Osteocyte (in vitro differentiated cells): ENCODE results near the gene LSMEM2. TPM values are rescaled to one million over a fixed set of nuclear protein-coding genes. Genes with fewer than 3 reads are reported as not detected.

Experiments used
- DNase-seq: peaks from one replicate; pipeline ENCODE4 v3.0.0; 2021; ENCODE audit warnings: mixed read lengths; ENCODE audit not compliant: unreplicated experiment; ENCODE audit errors: extremely low spot score
- H3K27ac Mint-ChIP-seq: one replicate; pipeline ENCODE4 v1.8.0; 2021; ENCODE audit warnings: mild to moderate bottlenecking, mixed read lengths; ENCODE audit not compliant: unreplicated experiment
- H3K27me3 Mint-ChIP-seq: one replicate; pipeline ENCODE4 v1.8.0; 2021; ENCODE audit warnings: mixed read lengths; ENCODE audit not compliant: unreplicated experiment
- H3K36me3 Mint-ChIP-seq: one replicate; pipeline ENCODE4 v1.8.0; 2021; ENCODE audit warnings: mixed read lengths; ENCODE audit not compliant: unreplicated experiment
- H3K4me1 Mint-ChIP-seq: one replicate; pipeline ENCODE4 v1.8.0; 2021; ENCODE audit warnings: mixed read lengths; ENCODE audit not compliant: unreplicated experiment
- H3K4me3 Mint-ChIP-seq: one replicate; pipeline ENCODE4 v1.8.0; 2021; ENCODE audit warnings: mild to moderate bottlenecking, moderate library complexity, mixed read lengths; ENCODE audit not compliant: unreplicated experiment
- H3K9me3 Mint-ChIP-seq: one replicate; pipeline ENCODE4 v1.8.0; 2021; ENCODE audit warnings: mixed read lengths; ENCODE audit not compliant: unreplicated experiment
- CTCF ChIP-seq: fragments of 200-600 bp; sonication (generic); IDR thresholded peaks from 2 replicates; pipeline ENCODE4 v1.5.0; 2021; ENCODE audit warnings: antibody characterized with exemption, mild to moderate bottlenecking, moderate library complexity
- total RNA-seq: library from RNA; stranded (reverse); gene quantifications from 2 replicates; pipeline ENCODE4 v1.2.1, GENCODE V29; 2021

The LSMEM2 gene
- total RNA-seq, 1 donor from 2014 or later, result not detected

GRCh38 chr3:50336452-50337174, 57.7 kb downstream of the LSMEM2 start:
- H3K27me3 Mint-ChIP-seq, result no peaks in the 10 kb centered on the region
- H3K27ac Mint-ChIP-seq, result peak overlapping the region; percentile 96
- peaks cover 55% of the 10 kb centered on the region for H3K4me1 Mint-ChIP-seq
- no peak for DNase-seq
- peaks cover 5% of the 10 kb centered on the region for H3K36me3 Mint-ChIP-seq
- TF ChIP-seq CTCF, result no peak
- peak overlapping the region; percentile 87 for H3K4me3 Mint-ChIP-seq
- no peaks in the 10 kb centered on the region for H3K9me3 Mint-ChIP-seq

- Mint-ChIP-seq H3K4me3 (peak overlapping the region; percentile 87), H3K36me3 (peaks cover under 1% of the 10 kb centered on the region), H3K27ac (peak overlapping the region; percentile 96), H3K4me1 (peaks cover 55% of the 10 kb centered on the region), H3K9me3 (no peaks in the 10 kb centered on the region), H3K27me3 (no peaks in the 10 kb centered on the region)
- no peak for TF ChIP-seq CTCF
- peak; percentile 100 for DNase-seq
Measured at GRCh38 chr3:50337175-50337861, 58.4 kb downstream of the LSMEM2 start.

Other genes starting within 250 kb of the LSMEM2 start
- gene RBM5, start 190.2 kb upstream of the LSMEM2 start, total RNA-seq, result 213 and 225 TPM in 2 replicates
- gene SEMA3F, start 123.8 kb upstream of the LSMEM2 start, total RNA-seq, result 11.8 and 12.9 TPM in 2 replicates
- not detected in 2 replicates for gene GNAT1, start 87.5 kb upstream of the LSMEM2 start, total RNA-seq
- 3.9 and 4.5 TPM in 2 replicates for gene SLC38A3, start 73.8 kb upstream of the LSMEM2 start, total RNA-seq
- 340 and 357 TPM in 2 replicates for gene GNAI2, start 42.9 kb upstream of the LSMEM2 start, total RNA-seq
- 5.5 and 8.1 TPM in 2 replicates for gene SEMA3B, start 9.9 kb upstream of the LSMEM2 start, total RNA-seq
- 43.3 and 54.2 TPM in 2 replicates for gene IFRD2, start 13.3 kb downstream of the LSMEM2 start, total RNA-seq
- gene HYAL3, start 20.3 kb downstream of the LSMEM2 start, total RNA-seq, result 2.3 and 3.0 TPM in 2 replicates
- 14.3 and 16.2 TPM in 2 replicates for gene NAA80, start 20.3 kb downstream of the LSMEM2 start, total RNA-seq
- 0.60 and 0.83 TPM in 2 replicates for gene HYAL1, start 24.5 kb downstream of the LSMEM2 start, total RNA-seq
- gene HYAL2, start 43.7 kb downstream of the LSMEM2 start, total RNA-seq, result 34.1 and 37.0 TPM in 2 replicates
- gene TUSC2, start 49.1 kb downstream of the LSMEM2 start, total RNA-seq, result 16.9 and 18.3 TPM in 2 replicates
- gene RASSF1, start 61.7 kb downstream of the LSMEM2 start, total RNA-seq, result 12.8 and 13.7 TPM in 2 replicates
- 0.50 and 1.6 TPM in 2 replicates for gene ZMYND10, start 66.6 kb downstream of the LSMEM2 start, total RNA-seq
- gene NPRL2, start 71.7 kb downstream of the LSMEM2 start, total RNA-seq, result 21.0 and 25.9 TPM in 2 replicates
- gene CYB561D2, start 71.8 kb downstream of the LSMEM2 start, total RNA-seq, result 17.2 and 18.2 TPM in 2 replicates
- gene TMEM115, start 80.4 kb downstream of the LSMEM2 start, total RNA-seq, result 63.2 and 69.0 TPM in 2 replicates
- gene CACNA2D2, start 224.5 kb downstream of the LSMEM2 start, total RNA-seq, result 0.13 and 0.27 TPM in 2 replicates